ENCODE data around the gene BNC2. TPM values are rescaled to one million over a fixed set of nuclear protein-coding genes. Genes with fewer than 3 reads are reported as not detected.

BNC2 gene
- total and polyA plus RNA-seq, 2 of the 13 experiments (the other 11 are each of a cell fraction or from before 2014, with no cell fraction given) = not detected

- no peak overlapping the region for H3K9ac ChIP-seq (ENCODE audit: insufficient read depth, low read depth, low read length)
- no peaks in the 10 kb centered on the region for H4K20me1 ChIP-seq (ENCODE audit: insufficient read depth, low read length)
- no peak overlapping the region for H3K27ac ChIP-seq (ENCODE audit: extremely low read length, insufficient read depth, low read length)
- ChIA-PET CTCF (ENCODE audit: low intra/inter-chr PET ratio, low total read pairs) (no interaction called here), POLR2A (no interaction called here)
- no peaks in the 10 kb centered on the region for H3K36me3 ChIP-seq (replicated peaks in 1 of 2; ENCODE audit: control insufficient read depth in 1 of 2, insufficient read depth in 2 of 2, low read length in 2 of 2)
- no peak for FAIRE-seq
- H3K4me3 ChIP-seq (replicated peaks in 1 of 3; ENCODE audit: insufficient read depth in 1 of 3, low read depth in 2 of 3, low read length in 3 of 3) = no peak overlapping the region
- no peaks in the 10 kb centered on the region for H3K79me2 ChIP-seq (ENCODE audit: insufficient read depth, low read length)
- H3K4me2 ChIP-seq (ENCODE audit: low read depth, low read length) = no peak overlapping the region
- H3K9me3 ChIP-seq (ENCODE audit: low read length) = peaks cover 7% of the 10 kb centered on the region; the same call in 1 of the 2 replicates
- intact Hi-C loops (cut with micrococcal nuclease; ENCODE audit: unreplicated experiment) = no loop called here
- WGBS (ENCODE audit: low lambda C conversion rate) = 10% methylated on average over 4 of the region's 4 CpGs
- no TSS peak for BruUV-seq (replicated peaks)
- no peaks in the 10 kb centered on the region for H3K4me1 ChIP-seq (ENCODE audit: insufficient read depth, low read length)
- TF ChIP-seq BHLHE40 (IDR thresholded peaks at IDR 0.05; ENCODE audit: low read length) = no peak
- no peak for TF ChIP-seq NBN (conservative IDR thresholded peaks at IDR 0.05)
- no peak for TF ChIP-seq MTF1 (CRISPR knock-in tag; IDR thresholded peaks at IDR 0.05)
- TF ChIP-seq ZNF564 (CRISPR knock-in tag; IDR thresholded peaks at IDR 0.05) = no peak
- no peak for TF ChIP-seq ARNT2 (CRISPR knock-in tag; IDR thresholded peaks at IDR 0.05; ENCODE audit: low read depth)
- no peak for TF ChIP-seq HNF4G (IDR thresholded peaks at IDR 0.05; ENCODE audit: borderline replicate concordance, low read depth, low read length)
- no peak for TF ChIP-seq HNF4G (CRISPR knock-in tag; IDR thresholded peaks at IDR 0.05; ENCODE audit: borderline replicate concordance, low read depth)
- TF ChIP-seq ZNF597 (CRISPR knock-in tag; IDR thresholded peaks at IDR 0.05) = no peak
- TF ChIP-seq RFX3 (CRISPR knock-in tag; IDR thresholded peaks at IDR 0.05) = no peak
- TF ChIP-seq ZNF460 (CRISPR knock-in tag; IDR thresholded peaks at IDR 0.05; ENCODE audit: borderline replicate concordance) = no peak
- no peak for TF ChIP-seq ZNF180 (CRISPR knock-in tag; IDR thresholded peaks at IDR 0.05; ENCODE audit: borderline replicate concordance, low read depth)
- TF ChIP-seq ZBTB25 (CRISPR knock-in tag; IDR thresholded peaks at IDR 0.05) = no peak
- TF ChIP-seq PHB2 (IDR thresholded peaks at IDR 0.05; ENCODE audit: partially characterized antibody) = no peak
- no peak for TF ChIP-seq ZNF704 (CRISPR knock-in tag; IDR thresholded peaks at IDR 0.05; ENCODE audit: borderline replicate concordance)
- TF ChIP-seq TCF7 (IDR thresholded peaks at IDR 0.05; ENCODE audit: low read depth) = no peak
- no peak for TF ChIP-seq HOXD1 (CRISPR knock-in tag; IDR thresholded peaks at IDR 0.05)
- TF ChIP-seq ZNF839 (CRISPR knock-in tag; IDR thresholded peaks at IDR 0.05; ENCODE audit: borderline replicate concordance) = no peak
- TF ChIP-seq FOXJ3 (CRISPR knock-in tag; IDR thresholded peaks at IDR 0.05; ENCODE audit: borderline replicate concordance) = no peak
- TF ChIP-seq MEIS1 (CRISPR knock-in tag; IDR thresholded peaks at IDR 0.05; ENCODE audit: borderline replicate concordance) = no peak
- no peak for ATAC-seq
- H3K27me3 ChIP-seq (ENCODE audit: control insufficient read depth in 1 of 2, insufficient read depth in 2 of 2, low read length in 2 of 2) = no peaks in the 10 kb centered on the region
- in situ Hi-C loops (cut with HindIII; ENCODE audit: extremely low pct_ligation_motif_present, low pct_unique_long_range_greater_than_20kb) = no loop called here
- no peak for DNase-seq (ENCODE audit: low spot score)
- no peak overlapping the region for H2AFZ ChIP-seq (ENCODE audit: low read length)
Measured at GRCh38 chr9:16918920-16919319, 48.5 kb upstream of the BNC2 start.
